GM12865 (cell line): Measurements from ENCODE around the gene IL11RA.

Experiments
- DNase-seq: peaks from one replicate; pipeline ENCODE4 v3.0.0; 2010; ENCODE audit warnings: low read depth
- H3K4me3 ChIP-seq: 2 replicates; pipeline ENCODE4 v1.5.1; 2011; ENCODE audit warnings: mild to moderate bottlenecking, low read depth, low read length, control low read depth
- CTCF ChIP-seq: IDR thresholded peaks from 2 replicates; pipeline ENCODE4 v1.5.1; 2011; ENCODE audit warnings: low read length, control low read depth, low read depth, inconsistent platforms; ENCODE audit not compliant: insufficient read depth; ENCODE audit errors: missing control alignments

Gene IL11RA

DNA sequence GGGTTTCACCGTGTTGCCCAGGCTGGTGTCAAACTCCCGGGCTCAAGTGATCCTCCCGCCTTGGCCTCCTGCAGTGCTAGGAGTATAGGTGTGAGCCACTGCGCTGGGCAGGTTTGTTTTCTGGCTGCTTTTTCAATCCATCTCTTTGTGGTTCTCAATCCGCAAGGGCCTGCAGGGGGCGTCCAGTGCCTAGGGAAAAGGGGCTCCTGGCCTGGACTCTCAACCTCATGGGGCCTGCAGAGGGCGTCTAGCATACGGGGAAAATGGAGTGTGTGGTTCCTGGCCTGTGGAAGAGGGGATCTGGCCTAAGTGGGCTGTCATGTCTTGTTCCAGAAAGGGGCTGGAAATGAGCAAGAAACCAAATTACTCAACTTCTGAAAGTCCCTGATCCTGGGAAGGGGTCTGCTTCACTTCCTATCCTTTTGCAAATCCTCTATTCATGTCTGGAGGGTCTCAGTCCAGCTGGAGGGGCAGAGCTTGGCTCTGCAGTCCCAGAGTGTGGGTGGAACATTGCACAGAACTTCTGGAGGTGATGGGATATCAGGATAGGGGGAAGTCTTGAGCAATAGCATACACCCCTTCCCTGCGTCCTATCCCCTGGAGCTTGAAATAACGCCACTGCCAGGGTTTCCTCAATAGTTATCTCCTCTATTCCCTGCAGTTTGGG is 23.2 kb downstream of the IL11RA start:
- DNase-seq, result peak; percentile 78
- no peak overlapping the region for H3K4me3 ChIP-seq
- peak; percentile 87 for TF ChIP-seq CTCF

GRCh38 chr9:34675869-34676268 is 23.9 kb downstream of the IL11RA start:
- TF ChIP-seq CTCF, result no peak
- no peak for DNase-seq
- H3K4me3 ChIP-seq, result no peak overlapping the region

DNA sequence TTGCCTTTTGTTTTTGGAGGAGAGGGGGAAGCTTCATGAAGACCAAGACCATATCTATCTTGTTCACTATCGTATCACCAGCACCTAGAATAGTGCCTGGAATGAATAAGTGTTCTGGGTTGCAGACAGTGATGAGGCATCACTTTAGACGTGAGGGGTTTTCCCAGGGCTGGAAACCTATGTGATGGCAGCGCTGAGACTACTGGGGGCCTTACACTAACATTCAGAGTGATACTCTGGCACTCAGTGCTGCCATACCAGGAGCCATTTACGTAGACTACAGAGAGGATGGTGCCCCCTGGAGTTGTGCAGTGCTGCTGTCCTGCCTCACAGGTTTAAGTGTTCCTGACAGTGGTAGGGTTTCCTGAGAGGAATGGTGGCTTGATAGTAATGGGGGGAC is 32.2 kb downstream of the IL11RA start:
- no peak overlapping the region for H3K4me3 ChIP-seq
- TF ChIP-seq CTCF, result no peak
- peak; percentile 31 for DNase-seq

DNA sequence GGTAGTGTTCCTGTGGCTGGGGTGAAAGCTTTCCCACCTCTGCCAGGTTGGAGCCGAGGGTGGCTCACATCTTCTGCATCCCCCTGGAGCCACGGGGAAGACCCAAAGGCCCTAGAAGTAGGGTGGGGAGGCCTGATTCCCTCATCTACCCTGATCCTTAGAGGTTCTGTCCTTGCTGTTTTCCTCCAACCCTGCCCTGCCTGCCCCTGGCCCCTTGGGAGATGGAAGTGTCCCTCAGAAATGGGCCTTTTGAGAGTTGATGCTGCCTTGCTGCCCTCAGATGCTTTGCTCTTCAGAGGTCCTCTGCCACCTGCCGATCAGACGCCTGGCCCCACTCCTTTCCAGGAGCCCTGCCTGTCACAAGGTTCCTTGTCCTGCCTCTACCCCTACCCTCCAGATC is 32.8 kb downstream of the IL11RA start:
- TF ChIP-seq CTCF, result no peak
- no peak for DNase-seq
- no peak overlapping the region for H3K4me3 ChIP-seq

DNA sequence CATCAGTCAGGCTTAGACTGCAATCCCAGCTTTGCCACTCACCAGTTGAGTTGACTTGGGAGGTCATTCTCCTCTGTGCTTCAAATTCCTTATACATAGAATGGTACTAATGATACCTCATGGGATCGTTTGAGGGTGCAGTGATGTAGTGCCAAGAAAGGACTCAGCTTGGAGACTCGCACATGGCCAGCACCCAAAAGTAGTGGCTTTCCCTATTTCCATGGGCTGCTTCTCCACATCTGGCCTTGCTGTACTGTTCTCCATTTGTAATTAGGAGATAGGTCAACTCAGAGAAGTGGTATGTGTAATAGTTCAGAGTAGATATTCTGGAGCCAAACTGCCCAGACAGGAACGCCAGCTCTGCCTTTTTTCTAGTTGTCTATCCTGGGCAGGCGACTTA is 33.6 kb downstream of the IL11RA start:
- no peak overlapping the region for H3K4me3 ChIP-seq
- no peak for TF ChIP-seq CTCF
- no peak for DNase-seq

- DNase-seq, result no peak
- TF ChIP-seq CTCF, result no peak
- H3K4me3 ChIP-seq, result no peak overlapping the region
Measured at GRCh38 chr9:34686231-34686630, 34.2 kb downstream of the IL11RA start.

- DNase-seq, result no peak
- no peak for TF ChIP-seq CTCF
- no peak overlapping the region for H3K4me3 ChIP-seq
Measured at GRCh38 chr9:34686732-34687131, 34.7 kb downstream of the IL11RA start.
